K562 (cell line): ENCODE data around the gene DAO. TPM values are rescaled to one million over a fixed set of nuclear protein-coding genes. Genes with fewer than 3 reads are reported as not detected.

Source experiments
- ESRRA ChIP-seq: fragments of 450-650 bp; IDR thresholded peaks from 2 replicates; pipeline ENCODE4 v1.6.1; 2014; ENCODE audit warnings: low read depth, mild to moderate bottlenecking, moderate library complexity, borderline replicate concordance
- RAD21 ChIP-seq, 2 experiments: fragments of 250-450 bp in 1 of 2; fragments of 450-650 bp in 1 of 2; sonication (Bioruptor Pico) in 1 of 2; formaldehyde crosslinking in 1 of 2; IDR thresholded peaks in 1 of 2; conservative IDR thresholded peaks in 1 of 2; 2 replicates each; pipeline versions ENCODE4 v1.4.0 to v1.8.0; 2020 to 2022; ENCODE audit warnings: mild to moderate bottlenecking in 2 of 2, moderate library complexity in 1 of 2
- RCOR1 ChIP-seq, 2 experiments: IDR thresholded peaks; 2 replicates each; pipeline ENCODE4 v1.6.1; 2012; ENCODE audit warnings: low read depth in 2 of 2, low read length in 2 of 2, borderline replicate concordance in 1 of 2, improper control_type of control experiment in 1 of 2
- TARDBP ChIP-seq: fragments of 450-650 bp; IDR thresholded peaks from 2 replicates; pipeline ENCODE4 v1.6.1; 2016
- polyA plus RNA-seq, 8 experiments: library from polyadenylated mRNA; depleted of rRNA in 4 of 8; stranded (reverse) in 5 of 8; unstranded in 3 of 8; fragments of >200 nt; fragmentation: Nextera tagmentation in 2 of 8; fragmentation: Illumina TruSeq in 1 of 8; extraction: Ambion mirVana in 2 of 8; extraction: Trizol in 1 of 8; gene quantifications; 2 replicates each; pipeline versions ENCODE4 v1.2.1 to v1.2.3, GENCODE V29; 2011 to 2014; ENCODE audit warnings: inconsistent platforms in 1 of 8, missing spikeins in 1 of 8
- total RNA-seq, 7 experiments: library from RNA; depleted of rRNA in 6 of 7; stranded (reverse); fragments of >200 nt in 6 of 7; fragmentation: Illumina TruSeq in 2 of 7; extraction: Trizol in 2 of 7; gene quantifications; 2 replicates each; pipeline versions ENCODE4 v1.2.1 to v1.2.3, GENCODE V29; 2011 to 2021; ENCODE audit warnings: low replicate concordance in 1 of 7
- TF ChIP-seq, protein P1 (sequence below), 2 experiments: fragments of 450-650 bp in 1 of 2; sonication (generic) in 1 of 2; formaldehyde crosslinking in 1 of 2; IDR thresholded peaks in 1 of 2; conservative IDR thresholded peaks in 1 of 2; 2 replicates each; pipeline versions ENCODE4 v1.6.1 to v1.8.1; 2016 to 2023; ENCODE audit warnings: mild to moderate bottlenecking in 2 of 2, moderate library complexity in 2 of 2, inconsistent platforms in 1 of 2, missing genetic modification reagents in 1 of 2
- TF ChIP-seq, protein P2 (sequence below): fragments of 450-650 bp; formaldehyde crosslinking; IDR thresholded peaks from 2 replicates; pipeline ENCODE4 v1.4.0; 2020; ENCODE audit warnings: mild to moderate bottlenecking

Gene DAO
- total and polyA plus RNA-seq, 9 of the 15 experiments (the other 6 are each of a cell fraction or from before 2014, with no cell fraction given): not detected

DNA sequence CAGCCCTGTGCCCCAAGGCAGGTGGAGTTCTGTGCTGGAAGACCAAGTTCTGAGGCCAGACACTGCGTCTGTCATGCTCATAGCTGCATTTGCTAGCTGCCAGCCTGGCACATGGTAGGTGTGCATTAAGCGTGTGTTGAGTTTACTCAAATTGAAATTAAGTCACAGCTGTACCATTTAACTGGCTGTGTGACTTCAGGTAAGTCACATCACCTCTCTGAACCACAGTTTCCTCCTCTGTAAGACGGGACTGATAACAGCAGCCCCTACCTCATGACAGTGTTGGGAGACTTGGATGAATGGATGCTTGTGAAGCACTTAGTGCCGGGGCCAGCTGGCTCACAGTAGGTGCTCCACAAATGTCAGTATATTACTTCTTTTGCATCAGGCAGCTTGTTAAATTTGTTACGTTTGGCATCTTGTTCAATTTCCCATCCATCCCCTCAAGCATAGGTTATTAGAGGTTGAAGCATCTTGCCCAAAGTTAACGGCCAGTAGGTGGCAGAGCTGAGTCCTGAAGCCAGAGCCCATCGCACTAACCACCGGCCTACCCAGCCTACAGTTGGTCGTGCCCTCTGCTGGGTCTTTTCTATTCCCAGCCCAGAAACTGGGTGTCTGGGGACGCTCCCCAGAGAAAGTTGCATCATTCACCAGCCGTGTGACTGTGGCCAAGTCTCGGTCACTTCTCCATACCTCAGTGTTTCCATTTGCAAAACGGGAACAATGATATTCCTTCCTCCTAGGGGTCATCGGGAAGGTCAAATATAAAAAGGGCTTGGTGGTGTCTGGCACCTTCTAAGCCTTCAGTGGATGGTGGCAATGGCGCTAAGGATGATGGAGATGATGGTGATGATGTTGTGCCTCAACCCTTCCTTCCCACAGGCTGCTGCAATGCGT lies 4.5 kb downstream of the DAO start (continued):
- TF ChIP-seq, protein P1, sequence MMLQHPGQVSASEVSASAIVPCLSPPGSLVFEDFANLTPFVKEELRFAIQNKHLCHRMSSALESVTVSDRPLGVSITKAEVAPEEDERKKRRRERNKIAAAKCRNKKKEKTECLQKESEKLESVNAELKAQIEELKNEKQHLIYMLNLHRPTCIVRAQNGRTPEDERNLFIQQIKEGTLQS (IDR thresholded peaks at IDR 0.05): 0 out of 2 replicates have a peak, but pooled peaks have one; percentile 14
- TF ChIP-seq, protein P1 (CRISPR knock-in tag; conservative IDR thresholded peaks at IDR 0.05): no peak
- TF ChIP-seq TARDBP: 0 out of 2 replicates have a peak, but pooled peaks have one; percentile 35
- TF ChIP-seq, protein P2, sequence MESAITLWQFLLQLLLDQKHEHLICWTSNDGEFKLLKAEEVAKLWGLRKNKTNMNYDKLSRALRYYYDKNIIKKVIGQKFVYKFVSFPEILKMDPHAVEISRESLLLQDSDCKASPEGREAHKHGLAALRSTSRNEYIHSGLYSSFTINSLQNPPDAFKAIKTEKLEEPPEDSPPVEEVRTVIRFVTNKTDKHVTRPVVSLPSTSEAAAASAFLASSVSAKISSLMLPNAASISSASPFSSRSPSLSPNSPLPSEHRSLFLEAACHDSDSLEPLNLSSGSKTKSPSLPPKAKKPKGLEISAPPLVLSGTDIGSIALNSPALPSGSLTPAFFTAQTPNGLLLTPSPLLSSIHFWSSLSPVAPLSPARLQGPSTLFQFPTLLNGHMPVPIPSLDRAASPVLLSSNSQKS (CRISPR knock-in tag): no peak
- TF ChIP-seq RAD21 (CRISPR knock-in tag; conservative IDR thresholded peaks at IDR 0.05 in 1 of 2, IDR thresholded peaks at IDR 0.05 in 1 of 2): peak; percentile 28 to 64; a peak in 3 of 4 replicates
- TF ChIP-seq ESRRA: peak; percentile 59; the same call in 1 of the 2 replicates
- peak in 1 of 2 experiments; percentile 56; a peak in 1 of 4 replicates for TF ChIP-seq RCOR1 (IDR thresholded peaks at IDR 0.05; ENCODE audit: borderline replicate concordance in 1 of 2, low read depth in 2 of 2, low read length in 2 of 2)
